Panc1 (cell line): ENCODE results near the gene SNX18.

Source experiments
- CTCF ChIP-seq: fragments of 450-650 bp; IDR thresholded peaks from 2 replicates; pipeline ENCODE4 v1.5.1; 2017; ENCODE audit warnings: mild to moderate bottlenecking
- POLR2AphosphoS5 ChIP-seq: IDR thresholded peaks from 2 replicates; pipeline ENCODE4 v1.6.1; 2012; ENCODE audit warnings: mild to moderate bottlenecking, low read depth, low read length, moderate library complexity
- TCF7L2 ChIP-seq: IDR thresholded peaks from 2 replicates; pipeline ENCODE4 v1.6.1; 2011; ENCODE audit warnings: mild to moderate bottlenecking, low read depth, low read length, inconsistent platforms

GRCh38 chr5:54492178-54492577 lies 25.4 kb upstream of the SNX18 start:
- TF ChIP-seq CTCF, result no peak
- TF ChIP-seq TCF7L2, result no peak
- TF ChIP-seq POLR2AphosphoS5, result no peak
